ENCODE results near the gene RAB19.

Gene RAB19

GRCh38 chr7:140384894-140385545 is 18.8 kb upstream of the RAB19 start:
- H3K4me1 ChIP-seq (ENCODE audit: control insufficient read depth, low read depth, low read length): no peaks in the 10 kb centered on the region
- H3K27me3 ChIP-seq (ENCODE audit: control insufficient read depth, insufficient read depth, low read length): no peaks in the 10 kb centered on the region
- no peak overlapping the region for H3K4me3 ChIP-seq (ENCODE audit: low read length)

GRCh38 chr7:140389445-140389844 is 14.4 kb upstream of the RAB19 start:
- Histone ChIP-seq H3K4me1 (ENCODE audit: control insufficient read depth, low read depth, low read length) (peaks cover 10% of the 10 kb centered on the region), H3K4me3 (ENCODE audit: low read length) (no peak overlapping the region), H3K27me3 (ENCODE audit: control insufficient read depth, insufficient read depth, low read length) (no peaks in the 10 kb centered on the region), H3K9me3 (ENCODE audit: control insufficient read depth, low read depth, low read length) (no peaks in the 10 kb centered on the region), H3K9ac (ENCODE audit: low read length) (no peak overlapping the region), H3K27ac (ENCODE audit: low read length) (no peak overlapping the region), H3K36me3 (ENCODE audit: control insufficient read depth, low read depth, low read length) (no peaks in the 10 kb centered on the region)

More at GRCh38 chr7:140384894-140385545, 18.8 kb upstream of the RAB19 start:
- Histone ChIP-seq H3K27ac (ENCODE audit: low read length) (no peak overlapping the region), H3K9me3 (ENCODE audit: control insufficient read depth, low read depth, low read length) (no peaks in the 10 kb centered on the region), H3K36me3 (ENCODE audit: control insufficient read depth, low read depth, low read length) (peaks cover 17% of the 10 kb centered on the region), H3K9ac (ENCODE audit: low read length) (no peak overlapping the region)

- H3K9ac ChIP-seq (ENCODE audit: low read length): no peak overlapping the region
- no peaks in the 10 kb centered on the region for H3K27me3 ChIP-seq (ENCODE audit: control insufficient read depth, insufficient read depth, low read length)
- H3K36me3 ChIP-seq (ENCODE audit: control insufficient read depth, low read depth, low read length): no peaks in the 10 kb centered on the region
- H3K9me3 ChIP-seq (ENCODE audit: control insufficient read depth, low read depth, low read length): no peaks in the 10 kb centered on the region
- no peak overlapping the region for H3K4me3 ChIP-seq (ENCODE audit: low read length)
- no peak overlapping the region for H3K27ac ChIP-seq (ENCODE audit: low read length)
- peaks cover 10% of the 10 kb centered on the region for H3K4me1 ChIP-seq (ENCODE audit: control insufficient read depth, low read depth, low read length)
Observed at GRCh38 chr7:140390034-140390433, 13.8 kb upstream of the RAB19 start.

- no peak overlapping the region for H3K27ac ChIP-seq (ENCODE audit: low read length)
- no peaks in the 10 kb centered on the region for H3K36me3 ChIP-seq (ENCODE audit: control insufficient read depth, low read depth, low read length)
- no peak overlapping the region for H3K4me3 ChIP-seq (ENCODE audit: low read length)
- no peaks in the 10 kb centered on the region for H3K27me3 ChIP-seq (ENCODE audit: control insufficient read depth, insufficient read depth, low read length)
- no peaks in the 10 kb centered on the region for H3K9me3 ChIP-seq (ENCODE audit: control insufficient read depth, low read depth, low read length)
- peaks cover 10% of the 10 kb centered on the region for H3K4me1 ChIP-seq (ENCODE audit: control insufficient read depth, low read depth, low read length)
- H3K9ac ChIP-seq (ENCODE audit: low read length): no peak overlapping the region
Observed at GRCh38 chr7:140390466-140391190, 13.2 kb upstream of the RAB19 start.

GRCh38 chr7:140391634-140392033 is 12.2 kb upstream of the RAB19 start:
- no peaks in the 10 kb centered on the region for H3K36me3 ChIP-seq (ENCODE audit: control insufficient read depth, low read depth, low read length)
- no peaks in the 10 kb centered on the region for H3K27me3 ChIP-seq (ENCODE audit: control insufficient read depth, insufficient read depth, low read length)
- no peaks in the 10 kb centered on the region for H3K9me3 ChIP-seq (ENCODE audit: control insufficient read depth, low read depth, low read length)
- H3K9ac ChIP-seq (ENCODE audit: low read length): no peak overlapping the region
- H3K27ac ChIP-seq (ENCODE audit: low read length): no peak overlapping the region
- peaks cover 10% of the 10 kb centered on the region for H3K4me1 ChIP-seq (ENCODE audit: control insufficient read depth, low read depth, low read length)
- H3K4me3 ChIP-seq (ENCODE audit: low read length): no peak overlapping the region

GRCh38 chr7:140393756-140394306 is 10.0 kb upstream of the RAB19 start:
- no peaks in the 10 kb centered on the region for H3K36me3 ChIP-seq (ENCODE audit: control insufficient read depth, low read depth, low read length)
- no peak overlapping the region for H3K9ac ChIP-seq (ENCODE audit: low read length)
- H3K27ac ChIP-seq (ENCODE audit: low read length): no peak overlapping the region
- H3K9me3 ChIP-seq (ENCODE audit: control insufficient read depth, low read depth, low read length): no peaks in the 10 kb centered on the region
- peaks cover 10% of the 10 kb centered on the region for H3K4me1 ChIP-seq (ENCODE audit: control insufficient read depth, low read depth, low read length)
- H3K27me3 ChIP-seq (ENCODE audit: control insufficient read depth, insufficient read depth, low read length): no peaks in the 10 kb centered on the region
- no peak overlapping the region for H3K4me3 ChIP-seq (ENCODE audit: low read length)

GRCh38 chr7:140397784-140398750 is 5.8 kb upstream of the RAB19 start, which contains the start of gene SLC37A3:
SLC37A3 (minus strand) TSS chr7:140398530; CDS start chr7:140382526, 16,004 bp downstream.
- Histone ChIP-seq H3K9me3 (ENCODE audit: control insufficient read depth, low read depth, low read length) (no peaks in the 10 kb centered on the region), H3K4me3 (ENCODE audit: low read length) (peak within 1 kb of the TSS; percentile 99), H3K9ac (ENCODE audit: low read length) (peak within 1 kb of the TSS; percentile 88), H3K4me1 (ENCODE audit: control insufficient read depth, low read depth, low read length) (peaks cover 4% of the 10 kb centered on the region), H3K27me3 (ENCODE audit: control insufficient read depth, insufficient read depth, low read length) (no peaks in the 10 kb centered on the region), H3K27ac (ENCODE audit: low read length) (peak within 1 kb of the TSS; percentile 79), H3K36me3 (ENCODE audit: control insufficient read depth, low read depth, low read length) (no peaks in the 10 kb centered on the region)

GRCh38 chr7:140398821-140399220 is 5.0 kb upstream of the RAB19 start:
- no peak overlapping the region for H3K27ac ChIP-seq (ENCODE audit: low read length)
- no peaks in the 10 kb centered on the region for H3K36me3 ChIP-seq (ENCODE audit: control insufficient read depth, low read depth, low read length)
- H3K9ac ChIP-seq (ENCODE audit: low read length): no peak overlapping the region
- H3K4me3 ChIP-seq (ENCODE audit: low read length): no peak overlapping the region
- peaks cover 4% of the 10 kb centered on the region for H3K4me1 ChIP-seq (ENCODE audit: control insufficient read depth, low read depth, low read length)
- no peaks in the 10 kb centered on the region for H3K27me3 ChIP-seq (ENCODE audit: control insufficient read depth, insufficient read depth, low read length)
- H3K9me3 ChIP-seq (ENCODE audit: control insufficient read depth, low read depth, low read length): no peaks in the 10 kb centered on the region

- no peak overlapping the region for H3K27ac ChIP-seq (ENCODE audit: low read length)
- H3K36me3 ChIP-seq (ENCODE audit: control insufficient read depth, low read depth, low read length): no peaks in the 10 kb centered on the region
- peaks cover 4% of the 10 kb centered on the region for H3K4me1 ChIP-seq (ENCODE audit: control insufficient read depth, low read depth, low read length)
- no peaks in the 10 kb centered on the region for H3K9me3 ChIP-seq (ENCODE audit: control insufficient read depth, low read depth, low read length)
- H3K4me3 ChIP-seq (ENCODE audit: low read length): no peak overlapping the region
- no peaks in the 10 kb centered on the region for H3K27me3 ChIP-seq (ENCODE audit: control insufficient read depth, insufficient read depth, low read length)
- H3K9ac ChIP-seq (ENCODE audit: low read length): no peak overlapping the region
Observed at GRCh38 chr7:140400381-140400780, 3.5 kb upstream of the RAB19 start.

- peaks cover 4% of the 10 kb centered on the region for H3K4me1 ChIP-seq (ENCODE audit: control insufficient read depth, low read depth, low read length)
- H3K9ac ChIP-seq (ENCODE audit: low read length): no peak overlapping the region
Observed at GRCh38 chr7:140402178-140402835, 1.6 kb upstream of the RAB19 start.

More at GRCh38 chr7:140402178-140402835, 1.6 kb upstream of the RAB19 start:
- Histone ChIP-seq H3K36me3 (ENCODE audit: control insufficient read depth, low read depth, low read length) (no peaks in the 10 kb centered on the region), H3K27me3 (ENCODE audit: control insufficient read depth, insufficient read depth, low read length) (no peaks in the 10 kb centered on the region), H3K9me3 (ENCODE audit: control insufficient read depth, low read depth, low read length) (no peaks in the 10 kb centered on the region), H3K4me3 (ENCODE audit: low read length) (no peak overlapping the region), H3K27ac (ENCODE audit: low read length) (no peak overlapping the region)
